Renal pelvis (tissue), 12 donors: ENCODE data around the gene TXNL4B. TPM values are rescaled to one million over a fixed set of nuclear protein-coding genes. Genes with fewer than 3 reads are reported as not detected.

ENCODE experiments used
- DNase-seq: peaks from one replicate; pipeline ENCODE4 v3.0.0-alpha.2; 2013
- long read RNA-seq, 16 experiments: transcript quantifications; one replicate each; lab custom pipeline, GENCODE V29; 2026
- polyA plus RNA-seq, 3 donors: library from polyadenylated mRNA; unstranded; fragments of 120-200 nt; gene quantifications; one replicate each; pipeline ENCODE4 v1.2.1, GENCODE V29; 2013; ENCODE audit not compliant: insufficient read length in 3 of 3

The TXNL4B gene
- 10 to 100 TPM; 17.3 to 23.2 (median 21.7) TPM for polyA plus RNA-seq
- long read RNA-seq, donor 1, transcript TXNL4B-201 (4 exons, 2,556 nt): major isoform, 5 of 5 reads
- long read RNA-seq, donor 1, partial matches to known transcripts: 0 of 5 reads
- long read RNA-seq, donor 1, other reads (novel, unspliced or antisense): 0 of 5 reads
- long read RNA-seq, donor 2, transcript TXNL4B-201 (4 exons, 2,556 nt): major isoform, 5 of 7 reads
- long read RNA-seq, donor 2, partial matches to known transcripts: 0 of 7 reads
- long read RNA-seq, donor 2, other reads (novel, unspliced or antisense): 0 of 7 reads
- long read RNA-seq, donor 3, transcript TXNL4B-201 (4 exons, 2,556 nt): major isoform, 5 of 11 reads
- long read RNA-seq, donor 3, partial matches to known transcripts: 6 of 11 reads
- long read RNA-seq, donor 3, other reads (novel, unspliced or antisense): 0 of 11 reads
- long read RNA-seq, donor 4, transcript TXNL4B-201 (4 exons, 2,556 nt): major isoform, 10 of 10 reads
- long read RNA-seq, donor 4, partial matches to known transcripts: 0 of 10 reads
- long read RNA-seq, donor 4, other reads (novel, unspliced or antisense): 0 of 10 reads
- long read RNA-seq, donor 5, partial matches to known transcripts: 0 of 1 reads
- long read RNA-seq, donor 5, other reads (novel, unspliced or antisense): 0 of 1 reads
- long read RNA-seq, donor 6, transcript TXNL4B-201 (4 exons, 2,556 nt): major isoform, 5 of 5 reads
- long read RNA-seq, donor 6, partial matches to known transcripts: 0 of 5 reads
- long read RNA-seq, donor 6, other reads (novel, unspliced or antisense): 0 of 5 reads
- long read RNA-seq, donor 7, transcript TXNL4B-201 (4 exons, 2,556 nt): major isoform, 7 of 21 reads
- long read RNA-seq, donor 7, partial matches to known transcripts: 14 of 21 reads
- long read RNA-seq, donor 7, other reads (novel, unspliced or antisense): 0 of 21 reads
- long read RNA-seq, donor 8, partial matches to known transcripts: 6 of 7 reads
- long read RNA-seq, donor 8, other reads (novel, unspliced or antisense): 0 of 7 reads
- long read RNA-seq, donor 9, transcript TXNL4B-201 (4 exons, 2,556 nt): major isoform, 5 of 5 reads
- long read RNA-seq, donor 9, partial matches to known transcripts: 0 of 5 reads
- long read RNA-seq, donor 9, other reads (novel, unspliced or antisense): 0 of 5 reads
- long read RNA-seq, donor 10, transcript TXNL4B-201 (4 exons, 2,556 nt): major isoform, 5 of 5 reads
- long read RNA-seq, donor 10, partial matches to known transcripts: 0 of 5 reads
- long read RNA-seq, donor 10, other reads (novel, unspliced or antisense): 0 of 5 reads
- long read RNA-seq, donor 11, partial matches to known transcripts: 0 of 4 reads
- long read RNA-seq, donor 11, other reads (novel, unspliced or antisense): 0 of 4 reads
- long read RNA-seq, donor 12, partial matches to known transcripts: 0 of 1 reads
- long read RNA-seq, donor 12, other reads (novel, unspliced or antisense): 0 of 1 reads
- long read RNA-seq, donor 13, partial matches to known transcripts: 47 of 63 reads
- long read RNA-seq, donor 13, other reads (novel, unspliced or antisense): 12 of 63 reads
- long read RNA-seq, donor 14: 0 reads
- long read RNA-seq, donor 15: 0 reads
- long read RNA-seq, donor 16, transcript TXNL4B-201 (4 exons, 2,556 nt): major isoform, 12 of 18 reads
- long read RNA-seq, donor 16, partial matches to known transcripts: 6 of 18 reads
- long read RNA-seq, donor 16, other reads (novel, unspliced or antisense): 0 of 18 reads

DNA sequence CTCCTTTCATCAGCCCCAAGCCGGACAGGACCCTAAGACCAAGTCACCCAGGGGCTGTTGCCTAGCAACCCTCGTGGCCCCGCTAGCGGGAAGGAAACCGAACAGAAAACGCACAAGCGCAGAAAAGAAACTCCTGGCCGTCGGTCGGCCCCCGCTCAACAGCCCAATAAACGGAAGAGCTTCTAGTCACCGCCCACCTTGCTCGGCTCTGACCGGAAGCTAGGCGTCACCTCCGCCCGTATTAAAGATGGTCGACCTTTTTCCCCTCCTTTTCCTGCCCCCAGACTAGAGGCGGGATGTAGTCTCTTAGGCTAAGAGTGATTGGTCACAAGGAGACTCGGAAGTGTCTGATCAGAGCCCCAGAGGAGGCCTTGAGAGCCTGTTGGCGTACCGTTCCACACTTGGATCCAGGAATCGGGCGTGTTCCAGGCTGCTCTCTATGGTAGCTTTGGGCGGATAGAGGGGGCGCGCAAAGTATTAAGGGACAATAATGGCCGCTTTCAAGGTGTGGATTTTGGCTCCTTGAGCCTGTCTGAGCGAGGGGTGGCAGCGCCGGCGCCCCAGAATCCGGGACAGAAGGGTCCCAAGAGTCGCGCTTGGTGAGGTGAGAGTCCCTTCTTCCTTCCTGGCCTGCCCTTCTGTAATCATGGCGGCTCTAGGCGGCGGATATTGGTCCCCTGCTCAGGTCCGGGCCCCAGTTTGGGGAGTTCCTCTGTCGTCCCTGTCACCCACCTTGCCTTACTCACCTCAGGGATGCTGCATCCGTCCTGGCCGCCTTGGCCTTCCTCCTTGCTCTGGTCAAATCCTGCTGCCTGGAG, at the start of gene TXNL4B, which contains the start of gene DHX38:
TSS of gene TXNL4B (minus strand) at position 173 of the 818 bp plus-strand sequence. CDS start 2,871 bp downstream, outside the sequence.
TSS of gene DHX38 (plus strand) at position 400 of the 818 bp plus-strand sequence. CDS start 2,311 bp downstream, outside the sequence.
- peak; percentile 99 for DNase-seq

DNA sequence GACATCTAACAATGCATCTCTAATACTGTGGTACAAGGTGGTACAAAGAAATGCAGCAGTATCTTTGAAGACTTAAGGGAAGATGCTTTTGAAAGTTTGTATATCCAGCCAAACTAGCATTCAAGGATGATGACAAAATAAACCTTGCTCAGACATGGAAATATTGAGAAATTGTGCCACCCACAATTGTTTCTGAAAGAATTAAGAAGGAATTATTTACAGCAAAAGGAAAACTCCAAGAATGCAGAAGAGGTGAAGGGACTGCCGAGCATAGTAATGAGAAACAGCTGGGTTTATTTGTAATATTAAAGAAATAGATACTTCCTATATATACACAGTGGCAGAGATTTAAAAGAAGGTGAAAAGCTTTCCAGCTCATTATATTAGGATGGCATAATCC, 49.1 kb upstream of the TXNL4B start:
- no peak for DNase-seq

DNA sequence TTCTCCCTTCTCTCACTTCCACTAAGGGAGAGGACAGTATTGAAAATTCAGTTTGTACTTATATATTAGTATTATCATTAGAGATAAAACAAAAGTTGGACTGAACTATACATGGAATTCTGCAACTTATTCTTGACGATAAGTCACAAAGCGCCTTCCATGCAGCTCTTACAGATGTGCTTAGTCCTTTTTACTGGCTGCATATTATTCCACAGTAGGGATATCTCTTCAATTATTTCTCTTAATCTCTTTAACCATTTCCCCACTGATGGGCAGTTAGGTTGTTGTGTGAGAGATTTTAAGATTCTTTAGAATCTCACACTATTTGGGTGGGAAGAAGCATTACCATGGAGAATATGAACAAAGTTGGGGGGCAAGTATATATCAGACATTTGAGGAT, 46.5 kb upstream of the TXNL4B start:
- DNase-seq: no peak

DNA sequence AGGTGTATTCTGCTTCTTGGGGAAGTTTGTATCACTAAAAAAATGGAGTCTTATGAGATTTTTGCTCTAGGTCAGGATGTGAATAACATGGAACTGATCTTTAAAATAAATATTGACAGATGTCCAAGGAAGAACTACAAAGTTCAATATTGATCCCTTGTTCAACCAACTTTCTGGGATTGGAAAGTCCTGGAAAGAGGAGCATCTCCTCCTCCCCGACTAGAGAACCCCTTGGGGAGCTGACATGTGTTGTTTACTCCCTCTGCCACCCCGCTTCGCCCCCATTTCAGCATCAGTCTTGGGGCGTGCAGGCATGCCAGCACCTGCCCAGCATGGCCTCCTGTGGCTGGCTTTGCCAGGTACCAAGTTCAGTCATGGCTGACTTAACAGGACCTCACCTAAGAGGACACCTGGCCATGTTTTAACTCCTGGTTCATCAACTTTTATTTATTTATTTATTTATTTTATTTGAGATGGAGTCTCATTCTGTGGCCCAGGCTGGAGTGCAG, 44.7 kb upstream of the TXNL4B start:
- no peak for DNase-seq

DNA sequence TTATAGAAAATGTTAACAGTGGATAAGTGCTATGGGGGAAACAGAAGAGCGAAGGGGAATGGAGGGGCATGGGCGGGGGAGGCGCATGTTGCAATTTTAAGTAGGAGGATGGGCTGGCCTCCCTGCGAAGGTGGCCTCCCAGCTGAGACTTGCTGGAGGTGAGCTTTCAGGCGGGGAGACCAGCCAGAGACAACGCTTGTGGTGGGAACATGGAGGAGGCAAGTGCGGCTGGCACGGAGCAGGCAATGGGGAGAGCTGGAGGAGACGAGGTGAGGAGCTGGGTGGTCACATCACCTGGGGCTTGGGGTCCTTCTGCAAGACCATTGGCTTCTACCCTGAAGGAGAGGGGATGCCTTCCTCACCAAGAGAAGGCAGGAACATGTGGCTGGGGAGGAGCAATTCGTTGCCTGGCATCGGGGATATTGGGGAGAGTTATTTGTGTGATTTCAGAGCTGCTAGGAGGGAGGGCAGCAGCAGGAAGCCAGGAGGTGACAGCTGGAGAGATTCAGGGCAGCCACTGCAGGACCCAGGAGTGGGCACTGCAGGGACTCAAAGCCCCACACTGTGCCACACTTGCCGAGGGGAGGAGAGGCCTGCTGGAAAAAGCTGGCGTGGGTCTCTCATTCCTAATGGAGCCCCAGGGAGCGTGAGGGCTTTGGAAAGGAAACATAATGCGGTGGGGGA, 44.1 kb upstream of the TXNL4B start:
- no peak for DNase-seq

DNA sequence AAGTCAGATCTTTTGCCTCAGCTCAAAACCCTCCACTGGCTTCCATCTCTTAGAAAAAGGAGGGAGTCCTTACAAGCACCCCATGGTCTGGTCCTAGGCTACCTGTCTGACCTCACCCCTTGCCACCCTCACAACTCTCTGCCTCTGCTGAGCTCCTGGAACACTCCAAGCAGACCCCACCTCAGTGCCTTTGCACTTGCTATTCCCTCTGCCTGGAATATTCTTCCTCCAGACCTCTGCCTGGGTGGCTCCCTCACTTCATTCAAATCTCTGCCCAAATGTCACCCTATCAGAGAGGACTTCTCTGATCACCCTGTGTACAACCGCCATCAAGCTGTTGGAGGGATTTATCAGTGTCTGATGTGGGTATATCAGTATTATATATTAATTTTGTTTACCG, 41.1 kb upstream of the TXNL4B start:
- DNase-seq: no peak

DNA sequence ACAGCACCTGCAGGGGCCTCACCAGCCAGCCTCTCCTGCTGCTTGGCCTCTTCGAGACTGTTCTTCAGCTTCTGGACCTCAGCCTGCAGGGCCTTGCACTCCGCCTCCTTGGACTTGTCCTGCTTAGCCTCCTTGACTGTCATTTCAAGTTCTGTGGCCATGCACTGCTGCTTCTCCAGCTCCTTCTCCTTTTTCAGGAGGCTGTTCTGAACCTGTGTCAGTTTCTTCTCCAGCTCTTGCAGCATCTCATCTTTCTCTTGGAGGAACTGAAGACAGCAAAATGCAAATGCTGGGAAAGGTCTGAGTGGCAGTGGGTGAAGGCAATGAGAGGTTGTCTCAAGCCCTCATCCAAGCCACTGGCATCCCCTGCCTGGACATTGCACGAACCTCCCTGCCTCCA, 39.3 kb upstream of the TXNL4B start:
- DNase-seq: no peak

DNA sequence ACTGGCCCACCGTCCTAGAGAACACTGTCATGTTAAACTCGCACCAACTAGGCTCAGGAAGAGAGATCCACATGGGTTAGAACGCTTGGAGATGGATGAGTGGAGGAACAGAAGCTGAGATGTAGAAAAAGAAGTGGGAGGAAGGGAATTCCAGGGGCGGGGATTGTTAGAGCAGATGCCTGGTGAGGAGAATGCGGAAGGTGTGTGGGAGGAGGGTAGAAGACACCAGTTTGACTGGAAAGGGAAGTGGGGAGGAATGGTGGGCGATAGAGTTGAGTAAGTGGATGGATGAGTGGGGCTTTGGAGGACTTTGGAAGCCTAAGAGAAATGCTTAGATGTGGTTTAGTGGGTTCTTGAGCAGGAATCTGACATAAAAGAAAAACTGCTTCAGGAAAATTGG, 37.6 kb upstream of the TXNL4B start:
- no peak for DNase-seq

DNA sequence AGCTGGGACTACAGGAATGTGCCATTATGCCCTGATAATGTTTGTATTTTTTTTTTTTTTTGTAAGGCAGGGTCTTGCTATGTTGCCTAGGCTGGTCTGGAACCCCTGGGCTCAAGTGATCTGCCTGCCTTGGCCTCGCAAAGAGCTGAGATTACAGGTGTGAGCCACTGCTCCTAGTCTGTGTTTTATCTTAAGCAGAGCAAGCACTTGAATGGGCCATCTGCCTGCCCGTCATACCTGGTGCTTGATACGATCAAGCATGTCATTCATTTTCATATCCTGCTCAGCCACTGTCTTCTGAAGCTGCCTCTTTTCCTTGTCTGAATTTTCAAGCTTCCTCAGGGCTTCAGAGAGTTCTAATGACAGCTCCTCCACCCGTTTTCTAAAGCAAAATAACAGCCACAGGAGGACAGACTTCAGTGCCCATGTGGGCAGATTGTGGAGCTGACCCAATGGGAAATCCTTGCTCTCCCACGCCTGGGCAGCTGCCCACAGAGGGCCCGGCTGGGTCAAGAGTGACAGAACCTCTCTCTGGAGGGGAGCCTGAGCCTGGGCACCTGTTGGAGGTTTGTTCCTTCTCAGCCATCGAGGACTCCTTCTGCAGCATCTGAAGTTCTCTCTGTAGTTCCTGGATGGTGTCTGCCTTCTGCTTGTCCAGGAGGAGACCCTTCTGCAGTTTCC, 36.7 kb upstream of the TXNL4B start:
- DNase-seq: no peak

DNA sequence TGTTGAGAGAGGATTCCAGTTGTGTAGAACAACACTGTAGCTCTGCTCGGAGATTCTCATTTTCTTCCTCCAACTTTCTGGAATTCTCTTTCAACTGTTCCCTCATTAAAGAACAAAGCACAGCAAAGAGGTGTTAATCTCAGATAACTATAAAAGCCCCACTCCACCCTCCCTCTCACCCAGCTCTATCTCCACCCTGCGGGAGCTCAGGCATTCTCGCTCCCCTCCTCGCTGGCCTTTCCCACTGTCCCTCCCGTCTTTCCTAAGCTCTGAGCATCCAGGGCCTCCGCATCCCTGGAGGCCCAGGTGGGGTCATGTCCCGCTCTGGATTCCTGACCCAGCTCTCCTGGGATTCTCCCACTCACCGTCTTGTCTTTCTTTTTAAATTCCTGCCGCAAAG, 35.3 kb upstream of the TXNL4B start:
- DNase-seq: no peak

DNA sequence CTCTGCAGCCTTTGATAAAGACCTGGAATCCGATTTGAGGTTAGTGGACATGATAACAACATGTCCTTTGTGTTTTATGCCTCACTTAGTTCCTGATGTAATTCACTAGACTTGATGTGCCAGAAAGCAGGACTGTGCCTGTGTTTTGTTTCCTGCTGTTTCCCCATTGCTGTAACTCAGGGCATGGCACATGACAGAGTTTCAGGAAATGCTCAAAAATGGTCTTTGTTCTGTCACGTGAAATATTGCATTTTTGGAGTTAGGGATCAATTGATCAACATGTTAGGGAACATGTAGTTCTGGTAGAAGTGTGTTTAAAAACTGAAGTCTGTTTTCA, 33.0 kb upstream of the TXNL4B start:
- DNase-seq: no peak

DNA sequence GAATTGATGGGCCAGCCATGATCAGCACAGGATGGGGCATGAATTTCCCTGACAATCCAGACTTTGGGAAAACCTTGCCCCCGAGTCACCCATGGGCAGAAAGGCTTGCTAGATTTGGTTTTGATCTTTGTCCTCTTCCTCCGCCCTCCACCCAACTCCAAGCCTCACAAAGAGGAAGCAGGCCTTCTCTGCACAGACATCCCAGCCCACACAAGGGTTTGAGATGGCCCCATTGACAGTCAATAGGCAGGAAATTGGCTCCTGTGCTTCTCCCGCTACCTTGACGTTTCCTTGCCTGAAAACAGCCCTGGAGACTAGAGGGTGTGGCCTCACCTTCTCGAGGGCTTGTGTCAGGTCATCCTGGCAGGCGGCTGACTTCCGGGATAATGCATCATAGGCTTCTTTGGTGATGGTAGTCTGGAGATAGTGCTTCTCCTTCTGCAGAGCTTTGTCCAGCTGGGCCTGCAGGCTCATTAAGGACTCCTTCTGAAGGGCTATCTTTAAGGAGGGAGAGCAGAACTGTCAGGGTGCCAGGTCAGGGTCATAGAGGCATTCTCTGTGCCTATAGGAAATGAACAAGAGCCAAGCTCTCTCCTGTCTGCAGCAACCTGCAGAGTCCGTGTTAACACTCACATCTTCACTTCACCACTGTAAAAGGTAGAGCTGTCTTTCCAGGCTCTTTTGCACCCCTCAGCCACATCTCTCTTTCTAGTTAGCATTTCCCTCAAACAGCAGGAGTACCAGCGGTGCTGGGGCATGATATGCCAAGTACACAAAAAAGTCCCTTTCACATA, 32.4 kb upstream of the TXNL4B start:
- no peak for DNase-seq

DNA sequence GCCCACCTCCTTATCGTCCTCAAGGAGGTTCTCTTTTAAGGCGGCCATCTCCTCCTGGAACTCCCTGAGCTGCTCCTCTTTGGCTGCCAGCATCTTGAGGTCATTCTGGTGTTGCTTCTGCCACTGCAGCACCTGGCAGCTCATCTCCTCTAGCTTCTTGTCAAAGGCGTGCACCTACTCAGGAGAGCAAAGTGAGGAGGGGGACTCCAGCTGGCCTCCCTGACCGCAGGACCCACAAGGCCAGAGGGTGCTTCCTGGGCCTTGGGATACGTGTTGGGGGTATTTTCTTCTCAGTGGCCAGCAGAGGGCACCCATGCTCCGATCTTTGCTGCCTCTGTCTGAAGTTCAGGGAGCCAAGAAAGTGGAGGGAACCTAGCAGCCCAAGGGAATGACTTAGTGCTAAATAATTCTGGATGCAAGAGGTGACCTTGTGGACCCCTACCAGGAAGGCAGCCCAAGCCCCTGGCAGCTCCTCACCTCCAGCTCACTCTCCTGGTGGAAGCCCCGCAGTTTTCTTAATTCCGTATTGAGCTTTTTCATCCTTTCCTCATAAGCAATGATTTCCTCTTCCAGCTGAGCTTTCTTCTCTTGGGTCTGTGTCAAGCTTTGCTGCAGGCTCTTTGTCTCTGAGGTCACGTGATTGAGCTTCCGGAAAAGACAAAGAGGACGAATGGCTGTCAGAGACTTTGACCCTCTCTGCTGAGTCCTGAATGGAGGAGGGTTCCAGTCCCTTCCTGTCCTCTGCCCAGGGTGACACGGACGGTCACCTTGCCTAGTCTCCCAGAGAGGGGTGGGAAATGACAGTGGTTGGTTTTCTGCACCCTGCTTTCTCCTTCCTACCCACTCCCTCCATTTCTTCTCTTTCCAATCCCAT, 31.6 kb upstream of the TXNL4B start:
- peak; percentile 69 for DNase-seq

DNA sequence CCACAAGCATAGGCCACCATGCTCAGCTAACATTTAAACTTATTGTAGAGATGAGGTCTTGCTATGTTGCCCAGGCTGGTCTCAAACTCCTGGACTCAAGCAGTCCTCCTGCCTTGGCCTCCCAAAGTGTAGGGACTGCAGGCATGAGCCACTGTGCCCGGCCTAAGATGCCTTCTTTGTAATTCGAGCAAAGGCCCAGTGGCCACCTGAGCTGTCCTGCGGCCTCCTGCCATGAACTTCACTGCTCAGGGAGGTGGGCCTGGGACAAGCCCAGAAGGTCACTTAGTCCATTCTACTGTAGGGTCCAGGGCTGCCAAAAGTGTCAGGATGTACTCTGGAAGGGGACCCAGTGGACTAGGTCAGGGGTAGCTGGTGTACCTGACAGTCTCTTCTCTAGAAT, 30.7 kb upstream of the TXNL4B start:
- no peak for DNase-seq

DNA sequence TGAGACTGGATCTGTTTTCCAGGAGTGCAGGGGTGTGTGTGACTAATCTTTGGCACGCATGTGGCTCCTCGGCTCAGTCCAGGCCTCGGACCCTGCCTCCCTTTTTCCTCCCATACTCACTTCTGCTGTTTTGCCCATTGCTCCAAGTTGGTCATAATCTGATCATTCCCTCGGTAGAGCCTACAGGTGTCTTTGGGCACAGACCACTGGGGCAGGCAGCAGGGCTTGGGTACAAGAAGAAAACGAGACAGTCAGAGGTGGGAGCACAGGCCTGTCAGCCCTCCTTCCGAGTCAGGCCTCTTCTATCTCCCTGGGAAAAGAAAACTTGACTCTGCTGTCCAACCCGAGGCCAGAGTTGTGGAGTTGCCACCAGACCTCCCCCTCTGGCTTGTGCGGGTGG, 30.0 kb upstream of the TXNL4B start:
- no peak for DNase-seq

DNA sequence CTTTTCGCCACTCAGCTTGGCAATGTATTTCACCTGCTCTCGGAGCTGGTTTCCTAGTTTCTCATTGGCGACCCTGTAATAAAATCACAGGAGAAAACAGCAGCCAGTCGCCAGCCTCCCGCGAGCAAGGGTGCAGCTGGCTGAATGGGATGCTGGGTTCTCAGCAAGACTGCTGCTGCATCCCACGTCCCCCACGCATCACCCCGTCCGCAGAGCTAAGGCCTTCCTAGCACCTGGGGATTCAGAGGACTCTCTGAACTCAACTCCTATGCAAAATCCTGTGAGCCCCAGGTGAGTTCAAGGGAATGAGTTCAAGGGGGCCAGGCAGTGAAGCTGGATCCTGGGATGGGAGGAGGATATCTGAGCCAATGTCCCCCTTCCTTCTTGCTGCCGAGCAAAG, 29.5 kb upstream of the TXNL4B start:
- DNase-seq: no peak

DNA sequence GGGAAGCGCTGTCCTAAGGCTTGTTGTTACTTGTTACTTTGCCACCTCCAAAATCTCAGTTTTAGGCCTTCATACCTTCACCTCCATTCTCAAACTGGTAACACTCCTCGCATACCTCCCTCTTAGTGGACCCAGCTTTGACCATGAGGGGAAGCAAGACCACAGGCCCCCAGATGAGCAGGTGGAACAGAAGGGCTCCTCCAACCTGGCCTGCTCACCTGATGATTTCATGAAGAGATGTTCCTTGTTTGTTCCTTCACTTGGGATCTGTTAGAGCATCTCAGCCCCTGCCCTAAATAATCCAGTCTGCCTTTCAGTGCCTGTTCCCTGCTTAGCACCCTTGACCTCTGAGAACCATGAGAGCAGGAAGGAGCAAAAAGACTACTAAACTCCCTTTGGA, 28.9 kb upstream of the TXNL4B start:
- no peak for DNase-seq
